GM12875 (cell line): ENCODE data around the gene TP73.

ENCODE experiments used
- H3K4me3 ChIP-seq: one replicate; pipeline ENCODE4 v1.5.1; 2011; ENCODE audit warnings: low read depth, low read length, control low read depth
- TF ChIP-seq, protein P1 (sequence below): IDR thresholded peaks from 2 replicates; pipeline ENCODE4 v1.5.1; 2011; ENCODE audit warnings: low read depth, mild to moderate bottlenecking, control low read depth, inconsistent platforms, low read length, moderate library complexity, borderline replicate concordance; ENCODE audit not compliant: insufficient read depth

TP73 gene

DNA sequence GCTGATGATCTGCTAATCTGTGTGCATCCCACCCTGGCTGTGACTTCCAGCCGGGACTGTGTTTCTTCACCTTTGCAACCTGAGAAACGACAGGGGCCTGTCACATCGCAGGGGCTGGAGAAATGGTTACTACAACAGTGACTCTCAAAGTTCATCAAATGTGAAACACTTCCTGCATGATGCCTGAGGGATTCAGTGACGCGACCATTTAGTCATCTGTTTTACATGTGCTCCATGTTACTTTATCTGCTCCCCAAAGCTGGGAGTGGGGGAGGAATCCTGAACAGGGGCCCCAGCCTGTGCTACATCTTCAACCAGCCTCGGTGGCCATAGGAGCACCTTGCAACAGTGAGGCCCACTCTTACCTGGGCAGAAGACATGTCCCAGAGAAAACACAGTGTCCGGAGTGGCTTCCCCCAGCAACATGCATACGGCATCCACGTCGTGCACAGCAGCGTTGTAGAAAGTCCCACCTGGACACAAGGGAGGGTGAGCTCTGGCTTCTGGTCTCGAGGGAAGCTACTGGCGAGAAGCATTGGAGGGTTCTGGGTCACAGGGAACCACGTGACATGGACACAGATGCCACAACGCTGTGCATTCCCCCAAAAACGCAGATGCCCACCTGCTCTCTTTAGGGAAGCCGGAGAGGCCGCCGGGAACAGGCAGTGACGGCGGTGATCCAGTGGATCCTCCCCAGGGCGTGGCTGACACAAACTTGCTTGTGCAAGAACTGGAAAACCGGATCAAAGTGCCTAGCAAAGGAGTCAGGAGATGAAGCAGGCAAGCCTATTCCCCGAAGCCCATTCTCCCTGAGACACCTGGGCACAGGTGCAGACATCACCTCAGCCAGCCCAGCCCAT is 90.4 kb downstream of the TP73 start:
- TF ChIP-seq, protein P1, sequence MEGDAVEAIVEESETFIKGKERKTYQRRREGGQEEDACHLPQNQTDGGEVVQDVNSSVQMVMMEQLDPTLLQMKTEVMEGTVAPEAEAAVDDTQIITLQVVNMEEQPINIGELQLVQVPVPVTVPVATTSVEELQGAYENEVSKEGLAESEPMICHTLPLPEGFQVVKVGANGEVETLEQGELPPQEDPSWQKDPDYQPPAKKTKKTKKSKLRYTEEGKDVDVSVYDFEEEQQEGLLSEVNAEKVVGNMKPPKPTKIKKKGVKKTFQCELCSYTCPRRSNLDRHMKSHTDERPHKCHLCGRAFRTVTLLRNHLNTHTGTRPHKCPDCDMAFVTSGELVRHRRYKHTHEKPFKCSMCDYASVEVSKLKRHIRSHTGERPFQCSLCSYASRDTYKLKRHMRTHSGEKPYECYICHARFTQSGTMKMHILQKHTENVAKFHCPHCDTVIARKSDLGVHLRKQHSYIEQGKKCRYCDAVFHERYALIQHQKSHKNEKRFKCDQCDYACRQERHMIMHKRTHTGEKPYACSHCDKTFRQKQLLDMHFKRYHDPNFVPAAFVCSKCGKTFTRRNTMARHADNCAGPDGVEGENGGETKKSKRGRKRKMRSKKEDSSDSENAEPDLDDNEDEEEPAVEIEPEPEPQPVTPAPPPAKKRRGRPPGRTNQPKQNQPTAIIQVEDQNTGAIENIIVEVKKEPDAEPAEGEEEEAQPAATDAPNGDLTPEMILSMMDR: no peak
- H3K4me3 ChIP-seq: no peak overlapping the region

DNA sequence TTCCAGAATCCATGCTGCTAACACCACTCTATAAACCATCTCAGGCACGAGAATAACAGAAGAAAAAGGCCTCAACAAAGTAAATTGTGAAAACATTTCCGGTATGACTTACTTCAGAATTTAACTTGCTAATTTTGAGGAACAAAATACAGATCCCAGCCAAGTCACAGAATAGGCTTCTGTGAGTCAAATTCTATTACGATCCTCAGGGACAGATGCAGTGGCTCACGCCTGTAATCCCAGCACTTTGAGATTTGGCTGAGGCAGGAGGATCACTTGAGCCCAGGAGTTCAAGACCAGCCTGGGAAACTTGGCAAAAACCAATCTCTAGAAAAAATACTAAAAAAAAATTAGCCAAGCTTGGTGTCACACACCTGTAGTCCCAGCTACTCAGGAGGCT is 91.1 kb downstream of the TP73 start:
- no peak overlapping the region for H3K4me3 ChIP-seq
- TF ChIP-seq, protein P1: no peak

DNA sequence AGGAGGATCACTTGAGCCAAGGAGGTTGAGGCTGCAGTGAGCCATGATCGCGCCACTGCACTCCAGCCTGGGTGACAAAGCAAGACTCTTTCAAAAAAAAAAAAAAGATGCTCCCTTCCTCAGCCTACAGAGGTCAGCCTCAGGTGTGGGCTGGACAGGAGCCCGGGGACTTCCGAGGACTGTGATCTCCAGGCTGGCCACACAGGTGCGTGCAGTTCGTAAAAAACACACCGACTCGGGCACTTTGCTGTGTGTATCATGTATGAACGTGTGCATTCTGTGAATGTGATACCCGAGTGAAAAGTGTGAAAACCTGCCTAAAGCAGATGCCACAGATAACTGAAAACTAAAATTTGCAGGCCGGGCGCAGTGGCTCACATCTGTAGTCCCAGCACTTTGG is 91.5 kb downstream of the TP73 start:
- TF ChIP-seq, protein P1: no peak
- H3K4me3 ChIP-seq: no peak overlapping the region

DNA sequence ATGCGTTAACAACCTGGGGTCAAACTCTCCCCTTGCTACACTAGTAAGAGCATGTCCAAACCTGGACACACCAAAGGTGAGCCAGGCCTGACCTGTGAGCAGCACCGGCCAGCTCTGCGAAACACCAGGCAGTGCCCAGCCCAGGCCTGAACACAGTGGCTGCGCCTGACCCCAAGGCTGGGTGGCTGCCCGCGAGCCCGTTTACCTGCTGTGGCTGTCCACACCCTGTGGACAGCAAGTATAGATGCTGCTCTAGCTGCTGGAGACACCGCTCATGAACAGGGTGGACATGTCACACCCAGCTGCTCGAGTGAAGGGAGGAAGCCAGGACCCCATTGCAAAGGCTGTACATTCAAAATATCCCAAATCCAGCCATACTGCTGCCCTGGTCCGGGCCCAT is 92.3 kb downstream of the TP73 start:
- H3K4me3 ChIP-seq: no peak overlapping the region
- TF ChIP-seq, protein P1: no peak

DNA sequence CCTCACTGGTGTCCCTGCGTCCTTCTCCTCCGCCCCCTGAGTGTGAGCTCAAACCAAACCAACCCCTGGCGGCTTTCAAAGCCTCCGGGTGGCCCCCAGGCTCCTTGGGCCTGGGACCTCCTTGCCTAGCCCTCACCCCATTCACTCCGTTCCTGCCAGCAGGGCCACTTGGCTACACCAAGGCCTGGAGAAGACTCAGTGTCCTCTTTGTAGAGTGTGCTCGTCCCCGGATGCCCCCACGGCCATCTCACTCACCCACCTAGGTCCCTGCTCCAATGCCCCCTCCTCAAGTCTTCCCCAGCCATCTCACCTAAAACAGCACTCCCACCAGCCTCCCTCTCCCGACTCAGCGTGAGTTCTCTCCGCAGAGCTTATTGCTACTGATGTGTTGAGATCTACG is 92.8 kb downstream of the TP73 start:
- TF ChIP-seq, protein P1: no peak
- no peak overlapping the region for H3K4me3 ChIP-seq

DNA sequence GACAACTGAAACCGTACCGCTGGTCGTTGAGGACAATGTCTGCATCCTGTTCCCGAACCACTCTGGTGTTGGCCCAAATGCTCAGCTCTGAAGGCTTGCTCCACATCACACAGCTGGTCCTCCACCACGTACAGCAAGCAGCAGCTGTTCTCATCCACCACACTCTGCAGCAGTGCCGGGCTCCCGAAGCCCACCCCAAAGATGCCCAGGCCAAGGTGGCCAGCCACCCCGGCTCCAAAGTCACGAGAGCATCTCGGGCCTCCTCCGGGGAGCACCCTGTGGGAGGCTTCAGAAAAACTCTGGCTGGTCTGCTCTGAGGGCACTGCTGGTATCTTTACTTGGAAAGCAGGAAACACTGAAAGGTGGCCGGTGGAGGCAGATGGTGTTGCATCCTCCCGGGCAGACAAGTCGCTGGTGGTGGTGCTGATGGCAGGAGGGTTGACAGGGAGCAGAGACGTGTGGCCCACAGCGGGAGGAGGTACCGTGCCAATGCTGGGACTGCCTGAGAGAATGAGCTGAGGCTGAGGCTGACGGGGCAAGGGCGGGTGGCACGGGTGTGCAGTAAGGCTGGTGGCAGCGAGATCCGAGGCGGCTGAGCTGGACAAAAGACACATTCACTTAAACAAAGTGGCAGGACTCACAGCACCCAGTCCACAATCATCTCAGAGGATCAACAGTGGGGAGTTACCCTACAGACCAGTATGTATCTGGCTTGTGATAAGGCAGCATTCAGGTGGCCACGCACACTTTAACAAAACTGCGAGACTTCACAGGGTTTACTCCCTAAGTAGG is 93.5 kb downstream of the TP73 start:
- H3K4me3 ChIP-seq: no peak overlapping the region
- TF ChIP-seq, protein P1: no peak
